Effector CD8-positive, alpha-beta T cell (primary cell): Measurements from ENCODE around the gene ABCG1.
A peak's percentile ranks its signal among the peaks of the same experiment; 100 is the strongest.

Experiments
- DNase-seq: peaks from one replicate; lab custom pipeline; 2025; lab: John Stamatoyannopoulos, UW

ABCG1 gene

GRCh38 chr21:42191696-42192595 is 27.0 kb upstream of the ABCG1 start:
- DNase-seq, result no peak

- DNase-seq, result peak; percentile 16
Measured at GRCh38 chr21:42193131-42193671, 25.7 kb upstream of the ABCG1 start.

- DNase-seq, result no peak
Measured at GRCh38 chr21:42193721-42194120, 25.2 kb upstream of the ABCG1 start.

- DNase-seq, result no peak
Measured at GRCh38 chr21:42194863-42195262, 24.1 kb upstream of the ABCG1 start.

GRCh38 chr21:42195378-42196031 is 23.4 kb upstream of the ABCG1 start:
- DNase-seq, result no peak

- no peak for DNase-seq
Measured at GRCh38 chr21:42198929-42199867, 19.7 kb upstream of the ABCG1 start.

GRCh38 chr21:42199868-42200463 is 19.0 kb upstream of the ABCG1 start:
- no peak for DNase-seq

GRCh38 chr21:42200906-42201614 is 17.9 kb upstream of the ABCG1 start:
- no peak for DNase-seq

- DNase-seq, result no peak
Measured at GRCh38 chr21:42201615-42202161, 17.3 kb upstream of the ABCG1 start.

- DNase-seq, result no peak
Measured at GRCh38 chr21:42202321-42202720, 16.6 kb upstream of the ABCG1 start.

GRCh38 chr21:42203321-42203720 is 15.6 kb upstream of the ABCG1 start:
- no peak for DNase-seq

- no peak for DNase-seq
Measured at GRCh38 chr21:42203936-42204335, 15.0 kb upstream of the ABCG1 start.

- DNase-seq, result no peak
Measured at GRCh38 chr21:42207426-42207825, 11.5 kb upstream of the ABCG1 start.

- no peak for DNase-seq
Measured at GRCh38 chr21:42208036-42208435, 10.9 kb upstream of the ABCG1 start.

GRCh38 chr21:42208801-42209490 is 10.0 kb upstream of the ABCG1 start:
- DNase-seq, result no peak

- no peak for DNase-seq
Measured at GRCh38 chr21:42209801-42210479, 9.0 kb upstream of the ABCG1 start.

- DNase-seq, result no peak
Measured at GRCh38 chr21:42212266-42212665, 6.7 kb upstream of the ABCG1 start.

- no peak for DNase-seq
Measured at GRCh38 chr21:42213082-42213774, 5.7 kb upstream of the ABCG1 start.
